IMR-90 (cell line): ENCODE results near the gene BTRC. TPM values are rescaled to one million over a fixed set of nuclear protein-coding genes. Genes with fewer than 3 reads are reported as not detected.

Experiments
- ATAC-seq: fragments of 200-7000 bp; cut with Tn5 transposase; 2 replicates; pipeline ENCODE4 v1.9.1; 2020; ENCODE audit warnings: low read depth, mild to moderate bottlenecking, moderate library complexity
- BruUV-seq: library from RNA; stranded (reverse); fragments of 400-500 nt; replicated peaks from 2 replicates; lab custom pipeline; 2021; lab: Mats Ljungman, UMichigan
- CTCF ChIA-PET: fragments of 300-600 bp; formaldehyde crosslinking; extraction: SDS; loops from one replicate; lab custom pipeline; 2021; ENCODE audit warnings: antibody characterized with exemption; lab: Yijun Ruan, JAX
- POLR2A ChIA-PET: fragments of 300-600 bp; sonication (Branson Sonifier 250); formaldehyde crosslinking; loops from one replicate; lab custom pipeline; 2022; ENCODE audit warnings: antibody characterized with exemption; ENCODE audit not compliant: unreplicated experiment; lab: Charles Lee
- DNase-seq: peaks from one replicate; pipeline ENCODE4 v3.0.0; 2013
- H2AFZ ChIP-seq: replicated peaks from 2 replicates; pipeline ENCODE3; 2013; ENCODE audit warnings: low read length, mild to moderate bottlenecking; ENCODE audit not compliant: poor library complexity
- H2AK5ac ChIP-seq: 2 replicates; pipeline ENCODE4 v1.6.1; 2013; ENCODE audit warnings: low read depth, low read length, inconsistent platforms
- H2AK9ac ChIP-seq: replicated peaks from 2 replicates; pipeline ENCODE3; 2013; ENCODE audit warnings: mild to moderate bottlenecking, low read depth, low read length, moderate library complexity; ENCODE audit not compliant: poor library complexity
- H2BK120ac ChIP-seq: 2 replicates; pipeline ENCODE4 v1.6.1; 2013; ENCODE audit warnings: low read depth, low read length, inconsistent platforms
- H2BK15ac ChIP-seq: 3 replicates; pipeline ENCODE4 v1.6.1; 2013; ENCODE audit warnings: low read depth, low read length, inconsistent platforms
- H2BK20ac ChIP-seq: 2 replicates; pipeline ENCODE4 v1.6.1; 2013; ENCODE audit warnings: low read depth, mild to moderate bottlenecking, inconsistent platforms, low read length, moderate library complexity
- H2BK5ac ChIP-seq: 2 replicates; pipeline ENCODE4 v1.6.1; 2013; ENCODE audit warnings: mild to moderate bottlenecking, low read depth, low read length, inconsistent platforms; ENCODE audit not compliant: poor library complexity, severe bottlenecking
- H3K14ac ChIP-seq: replicated peaks from 2 replicates; pipeline ENCODE4 v1.6.1; 2013; ENCODE audit warnings: low read depth, low read length, inconsistent platforms
- H3K18ac ChIP-seq: 2 replicates; pipeline ENCODE4 v1.6.1; 2013; ENCODE audit warnings: low read depth, low read length, control low read depth
- H3K23ac ChIP-seq: 2 replicates; pipeline ENCODE4 v1.6.1; 2013; ENCODE audit warnings: low read depth, low read length, inconsistent platforms
- H3K27ac ChIP-seq: 2 replicates; pipeline ENCODE4 v1.5.1; 2013; ENCODE audit warnings: mild to moderate bottlenecking, control low read depth, low read length; ENCODE audit not compliant: insufficient read depth
- H3K27me3 ChIP-seq: 2 replicates; pipeline ENCODE4 v1.6.1; 2013; ENCODE audit warnings: low read length; ENCODE audit not compliant: control insufficient read depth, insufficient read depth
- H3K36me3 ChIP-seq: 2 replicates; pipeline ENCODE4 v1.6.1; 2013; ENCODE audit warnings: low read length, mixed read lengths; ENCODE audit not compliant: control insufficient read depth, insufficient read depth
- H3K4ac ChIP-seq: 2 replicates; pipeline ENCODE4 v1.6.1; 2013; ENCODE audit warnings: low read depth, low read length, inconsistent platforms
- H3K4me1 ChIP-seq: 2 replicates; pipeline ENCODE4 v1.6.1; 2013; ENCODE audit warnings: low read length, mixed read lengths; ENCODE audit not compliant: control insufficient read depth, insufficient read depth
- H3K4me2 ChIP-seq: 2 replicates; pipeline ENCODE4 v1.6.1; 2013; ENCODE audit warnings: low read depth, mild to moderate bottlenecking, control low read depth, low read length, moderate library complexity
- H3K4me3 ChIP-seq: 2 replicates; pipeline ENCODE4 v1.5.1; 2013; ENCODE audit warnings: low read depth, mild to moderate bottlenecking, control low read depth, low read length, moderate library complexity; ENCODE audit not compliant: insufficient read depth
- H3K56ac ChIP-seq: 2 replicates; pipeline ENCODE4 v1.6.1; 2013; ENCODE audit warnings: low read length, inconsistent platforms; ENCODE audit not compliant: insufficient read depth; ENCODE audit errors: extremely low read depth
- H3K79me1 ChIP-seq, 2 experiments: 2 replicates each; pipeline ENCODE4 v1.6.1; 2013; ENCODE audit warnings: low read length in 2 of 2, inconsistent platforms in 1 of 2, low read depth in 1 of 2
- H3K9ac ChIP-seq: 2 replicates; pipeline ENCODE4 v1.6.1; 2013; ENCODE audit warnings: low read depth, low read length, control low read depth
- H3K9me1 ChIP-seq: 2 replicates; pipeline ENCODE4 v1.6.1; 2013; ENCODE audit warnings: low read length, inconsistent platforms; ENCODE audit not compliant: insufficient read depth
- H3K9me3 ChIP-seq: 2 replicates; pipeline ENCODE4 v1.6.1; 2013; ENCODE audit warnings: low read length; ENCODE audit not compliant: control insufficient read depth, insufficient read depth
- H4K20me1 ChIP-seq: 2 replicates; pipeline ENCODE4 v1.6.1; 2013; ENCODE audit warnings: low read length, inconsistent platforms; ENCODE audit not compliant: insufficient read depth
- H4K5ac ChIP-seq: 2 replicates; pipeline ENCODE4 v1.6.1; 2013; ENCODE audit warnings: mild to moderate bottlenecking, low read depth, low read length, control low read depth
- H4K8ac ChIP-seq, 2 experiments: 2 replicates each; pipeline ENCODE4 v1.6.1; 2013; ENCODE audit warnings: low read depth in 2 of 2, low read length in 2 of 2, control low read depth in 1 of 2, inconsistent platforms in 1 of 2
- H4K91ac ChIP-seq: 2 replicates; pipeline ENCODE4 v1.6.1; 2013; ENCODE audit warnings: low read depth, low read length, inconsistent platforms; ENCODE audit not compliant: insufficient read depth
- BHLHE40 ChIP-seq: fragments of 150-350 bp; IDR thresholded peaks from 2 replicates; pipeline ENCODE4 v1.6.1; 2016; ENCODE audit warnings: mild to moderate bottlenecking, low read depth, low read length
- CEBPB ChIP-seq: IDR thresholded peaks from 2 replicates; pipeline ENCODE4 v1.6.1; 2012; ENCODE audit warnings: low read depth, low read length, improper control_type of control experiment
- CHD1 ChIP-seq: IDR thresholded peaks from 2 replicates; pipeline ENCODE4 v1.6.1; 2012; ENCODE audit warnings: low read depth, low read length, improper control_type of control experiment
- MAZ ChIP-seq: IDR thresholded peaks from 2 replicates; pipeline ENCODE4 v1.6.1; 2012; ENCODE audit warnings: low read depth, mild to moderate bottlenecking, low read length, improper control_type of control experiment, moderate library complexity, borderline replicate concordance
- RAD21 ChIP-seq: IDR thresholded peaks from 2 replicates; pipeline ENCODE4 v1.6.1; 2012; ENCODE audit warnings: low read length, improper control_type of control experiment
- RCOR1 ChIP-seq: IDR thresholded peaks from 2 replicates; pipeline ENCODE4 v1.6.1; 2012; ENCODE audit warnings: mild to moderate bottlenecking, low read length, improper control_type of control experiment; ENCODE audit not compliant: insufficient replicate concordance
- RFX5 ChIP-seq: IDR thresholded peaks from 2 replicates; pipeline ENCODE4 v1.8.0; 2012; ENCODE audit warnings: low read depth, mild to moderate bottlenecking, low read length, moderate library complexity
- WGBS, 2 experiments: methylation state at CpG; one replicate each; pipeline versions ENCODE4 v1.1.5 to v1.1.7; 2013; ENCODE audit warnings: missing lambda C conversion rate in 2 of 2; ENCODE audit not compliant: insufficient read length in 1 of 2; ENCODE audit errors: extremely low coverage in 2 of 2; 5-methylcytosine and 5-hydroxymethylcytosine counted together
- dilution Hi-C: fragments of 300-500 bp; cut with HindIII; formaldehyde crosslinking; loops from one replicate; pipeline ENCODE4 v1.14.3; 2018; ENCODE audit warnings: low sequenced_read_pairs; ENCODE audit not compliant: unreplicated experiment
- in situ Hi-C: fragments of 300-500 bp; cut with MboI; formaldehyde crosslinking; loops from 3 replicates; pipeline ENCODE4 v1.14.3; 2019; ENCODE audit warnings: low sequenced_read_pairs, inconsistent platforms, mixed read lengths
- intact Hi-C: fragments of 100-400 bp; cut with micrococcal nuclease; formaldehyde crosslinking; loops from 2 replicates; pipeline ENCODE4 v1.10.0; 2022
- polyA plus RNA-seq, 3 experiments: library from polyadenylated mRNA; depleted of rRNA; stranded (reverse); fragments of >200 nt; gene quantifications; 2 replicates each; pipeline ENCODE4 v1.2.3, GENCODE V29; 2012; ENCODE audit warnings: low replicate concordance in 1 of 3
- total RNA-seq: library from RNA; depleted of rRNA; stranded (reverse); fragments of >200 nt; gene quantifications from 2 replicates; pipeline ENCODE4 v1.2.3, GENCODE V29; 2012
- TF ChIP-seq, protein P1 (sequence below): fragments of 150-350 bp; IDR thresholded peaks from 2 replicates; pipeline ENCODE4 v1.6.1; 2016; ENCODE audit warnings: low read depth, mild to moderate bottlenecking, low read length, moderate library complexity, borderline replicate concordance
- TF ChIP-seq, protein P2 (sequence below): fragments of 150-350 bp; IDR thresholded peaks from 2 replicates; pipeline ENCODE4 v1.6.1; 2017; ENCODE audit warnings: mild to moderate bottlenecking, antibody characterized with exemption, low read length, low read depth
- TF ChIP-seq, protein P3 (sequence below): conservative IDR thresholded peaks from 2 replicates; pipeline ENCODE4 v1.5.1; 2012; ENCODE audit warnings: mild to moderate bottlenecking, low read depth, low read length, improper control_type of control experiment

Gene BTRC
- total and polyA plus RNA-seq, 2 of the 4 experiments (the other 2 are of a cell fraction): 7.7 to 8.4 TPM

DNA sequence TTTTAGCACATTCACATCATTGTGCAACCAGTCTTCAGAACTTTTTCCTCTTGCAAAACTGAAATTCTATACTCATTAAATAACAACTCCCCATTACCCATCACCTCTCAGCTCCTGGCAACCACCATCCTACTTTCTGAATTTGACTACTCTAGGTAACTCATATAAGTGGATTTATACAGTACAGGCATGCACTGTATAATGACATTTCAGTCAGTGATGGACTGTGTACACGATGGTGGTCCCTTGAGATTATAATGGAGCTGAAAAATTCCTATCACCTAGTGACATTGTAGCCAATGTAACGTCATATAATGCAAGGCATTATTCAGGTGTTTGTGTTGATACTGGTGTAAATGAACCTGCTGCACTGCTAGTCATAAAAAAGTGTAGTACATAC is 60.1 kb downstream of the BTRC start:
- Histone ChIP-seq H3K4ac (no peak overlapping the region), H3K27me3 (no peaks in the 10 kb centered on the region), H2BK20ac (no peak overlapping the region), H4K91ac (no peak overlapping the region), H4K5ac (no peak overlapping the region), H3K36me3 (no peaks in the 10 kb centered on the region; the same call in 1 of the 2 replicates), H3K23ac (no peak overlapping the region), H3K56ac (no peak overlapping the region), H3K14ac (no peak overlapping the region), H2AK9ac (no peak overlapping the region), H4K8ac (no peak overlapping the region), H3K9me3 (peaks cover 4% of the 10 kb centered on the region; the same call in 1 of the 2 replicates), H3K4me3 (no peak overlapping the region), H3K4me2 (no peak overlapping the region), H3K27ac (no peak overlapping the region), H2BK120ac (no peak overlapping the region), H4K20me1 (peaks cover 10% of the 10 kb centered on the region; the same call in 1 of the 2 replicates), H2BK15ac (no peak overlapping the region), H3K79me1 (peaks cover 12 to 34% of the 10 kb centered on the region in 2 experiments), H2AK5ac (no peak overlapping the region), H3K9ac (no peak overlapping the region), H2BK5ac (no peak overlapping the region), H3K9me1 (0 out of 2 replicates have a peak, but pooled peaks cover 2% of the 10 kb centered on the region), H3K4me1 (no peaks in the 10 kb centered on the region), H2AFZ (no peak overlapping the region), H3K18ac (no peak overlapping the region)
- TF ChIP-seq, protein P1, sequence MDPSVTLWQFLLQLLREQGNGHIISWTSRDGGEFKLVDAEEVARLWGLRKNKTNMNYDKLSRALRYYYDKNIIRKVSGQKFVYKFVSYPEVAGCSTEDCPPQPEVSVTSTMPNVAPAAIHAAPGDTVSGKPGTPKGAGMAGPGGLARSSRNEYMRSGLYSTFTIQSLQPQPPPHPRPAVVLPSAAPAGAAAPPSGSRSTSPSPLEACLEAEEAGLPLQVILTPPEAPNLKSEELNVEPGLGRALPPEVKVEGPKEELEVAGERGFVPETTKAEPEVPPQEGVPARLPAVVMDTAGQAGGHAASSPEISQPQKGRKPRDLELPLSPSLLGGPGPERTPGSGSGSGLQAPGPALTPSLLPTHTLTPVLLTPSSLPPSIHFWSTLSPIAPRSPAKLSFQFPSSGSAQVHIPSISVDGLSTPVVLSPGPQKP: no peak
- no peak for TF ChIP-seq CEBPB
- TF ChIP-seq, protein P2, sequence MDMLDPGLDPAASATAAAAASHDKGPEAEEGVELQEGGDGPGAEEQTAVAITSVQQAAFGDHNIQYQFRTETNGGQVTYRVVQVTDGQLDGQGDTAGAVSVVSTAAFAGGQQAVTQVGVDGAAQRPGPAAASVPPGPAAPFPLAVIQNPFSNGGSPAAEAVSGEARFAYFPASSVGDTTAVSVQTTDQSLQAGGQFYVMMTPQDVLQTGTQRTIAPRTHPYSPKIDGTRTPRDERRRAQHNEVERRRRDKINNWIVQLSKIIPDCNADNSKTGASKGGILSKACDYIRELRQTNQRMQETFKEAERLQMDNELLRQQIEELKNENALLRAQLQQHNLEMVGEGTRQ: no peak
- TF ChIP-seq RAD21: no peak
- TF ChIP-seq, protein P3, sequence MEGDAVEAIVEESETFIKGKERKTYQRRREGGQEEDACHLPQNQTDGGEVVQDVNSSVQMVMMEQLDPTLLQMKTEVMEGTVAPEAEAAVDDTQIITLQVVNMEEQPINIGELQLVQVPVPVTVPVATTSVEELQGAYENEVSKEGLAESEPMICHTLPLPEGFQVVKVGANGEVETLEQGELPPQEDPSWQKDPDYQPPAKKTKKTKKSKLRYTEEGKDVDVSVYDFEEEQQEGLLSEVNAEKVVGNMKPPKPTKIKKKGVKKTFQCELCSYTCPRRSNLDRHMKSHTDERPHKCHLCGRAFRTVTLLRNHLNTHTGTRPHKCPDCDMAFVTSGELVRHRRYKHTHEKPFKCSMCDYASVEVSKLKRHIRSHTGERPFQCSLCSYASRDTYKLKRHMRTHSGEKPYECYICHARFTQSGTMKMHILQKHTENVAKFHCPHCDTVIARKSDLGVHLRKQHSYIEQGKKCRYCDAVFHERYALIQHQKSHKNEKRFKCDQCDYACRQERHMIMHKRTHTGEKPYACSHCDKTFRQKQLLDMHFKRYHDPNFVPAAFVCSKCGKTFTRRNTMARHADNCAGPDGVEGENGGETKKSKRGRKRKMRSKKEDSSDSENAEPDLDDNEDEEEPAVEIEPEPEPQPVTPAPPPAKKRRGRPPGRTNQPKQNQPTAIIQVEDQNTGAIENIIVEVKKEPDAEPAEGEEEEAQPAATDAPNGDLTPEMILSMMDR: no peak
- no peak for TF ChIP-seq RCOR1
- no peak for TF ChIP-seq RFX5
- TF ChIP-seq MAZ: no peak
- no peak for TF ChIP-seq BHLHE40
- TF ChIP-seq CHD1: no peak
- dilution Hi-C loops (no loop called here), intact Hi-C loops (no loop called here), in situ Hi-C loops (no loop called here)
- DNase-seq (no peak), ATAC-seq (no peak)
- no TSS peak for BruUV-seq
- ChIA-PET CTCF (no interaction called here), POLR2A (no interaction called here)
- WGBS, 2 experiments: no CpG with 5 or more reads among the region's 2 CpGs
